ENCODE data around the gene ZNF559. TPM values are rescaled to one million over a fixed set of nuclear protein-coding genes. Genes with fewer than 3 reads are reported as not detected.

Gene ZNF559
- total RNA-seq, 1 experiment from 2014 or later, result 10.9 TPM

- no peak overlapping the region for H3K9ac ChIP-seq (ENCODE audit: low read length)
- peaks cover 5% of the 10 kb centered on the region; the same call in 1 of the 2 replicates for H3K79me2 ChIP-seq (ENCODE audit: insufficient read depth, low read length)
- no peak overlapping the region for H3K4me3 ChIP-seq (replicated peaks in 1 of 2; ENCODE audit: low read depth in 1 of 2, low read length in 2 of 2)
- TF ChIP-seq MAX (IDR thresholded peaks at IDR 0.05) (no peak), ZNF274 (IDR thresholded peaks at IDR 0.05; ENCODE audit: low read depth, low read length) (no peak), SIN3A (IDR thresholded peaks at IDR 0.05; ENCODE audit: low read depth) (no peak), EZH2phosphoT487 (IDR thresholded peaks at IDR 0.05; ENCODE audit: borderline replicate concordance) (no peak), REST (IDR thresholded peaks at IDR 0.05; ENCODE audit: low read depth) (no peak), POLR2A (IDR thresholded peaks at IDR 0.05; ENCODE audit: borderline replicate concordance, extremely low read depth, insufficient read depth, insufficient read length) (no peak), ZBTB33 (IDR thresholded peaks at IDR 0.05; ENCODE audit: extremely low read depth, insufficient replicate concordance, low read length) (no peak)
- H3K27me3 ChIP-seq (ENCODE audit: insufficient read depth, low read length), result no peaks in the 10 kb centered on the region
- RAD21 ChIA-PET (ENCODE audit: low non-redundant PET in 1 of 2, low total read pairs in 2 of 2, uncharacterized antibody in 2 of 2, unreplicated experiment in 2 of 2), result no interaction called here
- H3K9me3 ChIP-seq (ENCODE audit: control insufficient read depth in 1 of 2, insufficient read depth in 1 of 2, low read depth in 1 of 2, low read length in 2 of 2), result peaks cover 4 to 10% of the 10 kb centered on the region in 2 experiments; a peak in 2 of 4 replicates
- BruUV-seq (replicated peaks), result no TSS peak
- no peak overlapping the region for H3K27ac ChIP-seq (ENCODE audit: low read depth, low read length)
- peaks cover 0 to 9% of the 10 kb centered on the region in 2 experiments; a peak in 2 of 4 replicates for H3K4me1 ChIP-seq (ENCODE audit: control insufficient read depth in 1 of 2, insufficient read depth in 2 of 2, low read length in 2 of 2)
- POLR2A ChIA-PET, result no interaction called here
- H4K20me1 ChIP-seq (ENCODE audit: insufficient read depth), result no peaks in the 10 kb centered on the region
- intact Hi-C loops (cut with micrococcal nuclease), result no loop called here
- ATAC-seq (no peak), DNase-seq (ENCODE audit: low read depth, low spot score) (no peak)
- H3K9me2 ChIP-seq (ENCODE audit: insufficient read depth), result no peaks in the 10 kb centered on the region
- peaks cover 3 to 16% of the 10 kb centered on the region in 2 experiments for H3K36me3 ChIP-seq (ENCODE audit: control insufficient read depth in 1 of 2, insufficient read depth in 2 of 2, low read length in 2 of 2)
- no peak overlapping the region for H2AFZ ChIP-seq (ENCODE audit: low read depth, low read length, poor library complexity, severe bottlenecking)
- H3K4me2 ChIP-seq (ENCODE audit: low read length), result no peak overlapping the region
- CTCF ChIA-PET, result no interaction called here
Measured at GRCh38 chr19:9306443-9306842, 17.5 kb upstream of the ZNF559 start.
